ENCODE results near the gene MVK. TPM values are rescaled to one million over a fixed set of nuclear protein-coding genes. Genes with fewer than 3 reads are reported as not detected.

MVK gene
- total and polyA plus RNA-seq, 3 donors from 2014 or later, result 49.8 to 63.6 (median 63.1) TPM

DNA sequence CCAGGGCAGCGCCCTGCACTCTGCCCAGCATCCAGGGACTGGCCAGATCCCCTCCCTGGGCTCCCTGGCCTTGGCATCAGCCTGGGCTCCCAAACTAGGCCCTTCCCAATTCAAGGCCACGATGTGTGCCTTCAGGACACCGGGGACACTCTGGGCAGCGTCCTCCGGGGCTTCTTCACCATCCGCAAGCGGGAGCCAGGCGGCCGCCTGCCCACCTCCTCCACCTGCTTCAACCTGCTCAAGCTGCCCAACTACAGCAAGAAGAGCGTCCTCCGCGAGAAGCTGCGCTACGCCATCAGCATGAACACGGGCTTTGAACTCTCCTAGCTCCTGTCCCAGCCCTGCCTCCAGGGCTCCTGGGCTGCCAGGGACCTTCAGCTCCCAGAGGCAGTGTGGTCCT is 39.1 kb upstream of the MVK start:
- H3K4me1 ChIP-seq, result peaks cover 19% of the 10 kb centered on the region

GRCh38 chr12:109535231-109535862 is 38.2 kb upstream of the MVK start:
- Histone ChIP-seq H3K9me3 (no peaks in the 10 kb centered on the region), H3K27me3 (no peaks in the 10 kb centered on the region), H3K4me3 (no peak overlapping the region), H3K36me3 (ENCODE audit: low read depth, missing control alignments) (no peaks in the 10 kb centered on the region), H3K27ac (no peak overlapping the region), H3K4me1 (peaks cover 17% of the 10 kb centered on the region)
- intact Hi-C loops (cut with DNase I; ENCODE audit: low total_unique reads), result no loop called here
- TF ChIP-seq CTCF (IDR thresholded peaks at IDR 0.05) (no peak), POLR2A (IDR thresholded peaks at IDR 0.05) (no peak)
- WGBS, 2 donors, result 94 to 95% methylated on average over 23 to 25 of the region's 25 CpGs
- DNase-seq, result no peak

More for the DNA sequence above, 39.1 kb upstream of the MVK start:
- Histone ChIP-seq H3K36me3 (ENCODE audit: low read depth, missing control alignments) (no peaks in the 10 kb centered on the region), H3K4me3 (no peak overlapping the region), H3K27ac (no peak overlapping the region), H3K27me3 (no peaks in the 10 kb centered on the region), H3K9me3 (no peaks in the 10 kb centered on the region)
- intact Hi-C loops (cut with DNase I; ENCODE audit: low total_unique reads), result no loop called here
- no peak for DNase-seq
- WGBS, 2 donors, result 92 to 97% methylated on average over 5 to 15 of the region's 15 CpGs
- TF ChIP-seq CTCF (IDR thresholded peaks at IDR 0.05) (no peak), POLR2A (IDR thresholded peaks at IDR 0.05) (no peak)

DNA sequence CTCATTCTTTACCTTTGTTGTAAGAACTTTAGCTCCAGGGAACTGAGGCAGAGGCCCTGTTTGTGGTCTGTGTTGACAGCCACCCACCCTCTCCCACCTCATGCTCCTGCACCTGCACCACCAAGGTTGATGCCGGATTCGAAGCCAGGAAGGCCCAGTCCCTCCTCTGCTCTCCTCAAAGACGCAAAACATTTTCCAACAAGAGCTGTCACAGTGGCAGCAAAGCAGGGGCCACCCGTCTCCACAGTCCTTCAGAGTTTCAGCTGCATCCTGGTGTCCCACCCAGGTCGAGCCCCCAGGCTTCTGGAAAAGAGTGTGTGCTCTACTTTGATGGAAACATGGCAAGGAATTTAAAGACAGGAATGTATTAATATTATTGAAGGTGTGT is 37.7 kb upstream of the MVK start:
- TF ChIP-seq CTCF (IDR thresholded peaks at IDR 0.05) (no peak), POLR2A (IDR thresholded peaks at IDR 0.05) (no peak)

DNA sequence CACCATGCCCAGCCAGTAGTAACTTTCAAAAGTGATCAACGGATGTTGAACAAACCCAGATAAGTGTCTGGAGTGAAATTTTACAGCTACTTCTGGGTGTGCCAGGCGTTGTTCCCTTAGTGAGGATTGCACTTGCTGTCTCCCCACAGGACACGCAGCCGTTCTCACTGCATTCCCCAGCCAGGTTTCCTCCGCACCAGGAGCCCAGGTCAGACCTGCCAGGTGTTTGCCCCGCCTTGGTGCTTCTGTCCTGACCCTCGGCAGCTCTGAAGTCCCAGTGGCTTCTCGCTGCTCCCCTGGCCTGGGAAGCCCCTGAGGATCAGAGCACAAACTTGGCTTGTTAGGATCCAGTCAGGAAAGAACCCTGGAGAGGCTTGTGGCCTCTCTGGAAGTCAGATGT is 36.5 kb upstream of the MVK start:
- peaks cover 28% of the 10 kb centered on the region for H3K4me1 ChIP-seq
- no peaks in the 10 kb centered on the region for H3K27me3 ChIP-seq
- TF ChIP-seq POLR2A (IDR thresholded peaks at IDR 0.05) (no peak), CTCF (IDR thresholded peaks at IDR 0.05) (no peak)
- H3K27ac ChIP-seq, result no peak overlapping the region
- H3K9me3 ChIP-seq, result no peaks in the 10 kb centered on the region
- no peak for DNase-seq
- intact Hi-C loops (cut with DNase I; ENCODE audit: low total_unique reads), result no loop called here
- H3K36me3 ChIP-seq (ENCODE audit: low read depth, missing control alignments), result no peaks in the 10 kb centered on the region
- no peak overlapping the region for H3K4me3 ChIP-seq
- 89 to 93% methylated on average over 8 of the region's 8 CpGs for WGBS, 2 donors

More for the DNA sequence above, 37.7 kb upstream of the MVK start:
- no peak overlapping the region for H3K27ac ChIP-seq
- WGBS, 2 donors, result 91% methylated on average over 5 of the region's 5 CpGs
- DNase-seq, result no peak
- H3K36me3 ChIP-seq (ENCODE audit: low read depth, missing control alignments), result no peaks in the 10 kb centered on the region
- intact Hi-C loops (cut with DNase I; ENCODE audit: low total_unique reads), result no loop called here
- no peak overlapping the region for H3K4me3 ChIP-seq
- H3K4me1 ChIP-seq, result peaks cover 15% of the 10 kb centered on the region
- no peaks in the 10 kb centered on the region for H3K27me3 ChIP-seq
- H3K9me3 ChIP-seq, result no peaks in the 10 kb centered on the region
